HG03139 (cell line): ENCODE results near the gene FOXP2.

Experiments used
- ATAC-seq: cut with Tn5 transposase; IDR thresholded peaks from one replicate; pipeline ENCODE4 v1.9.1; 2021; ENCODE audit not compliant: unreplicated experiment

Gene FOXP2

GRCh38 chr7:114703677-114704076 is 289.1 kb downstream of the FOXP2 start:
- no peak for ATAC-seq

DNA sequence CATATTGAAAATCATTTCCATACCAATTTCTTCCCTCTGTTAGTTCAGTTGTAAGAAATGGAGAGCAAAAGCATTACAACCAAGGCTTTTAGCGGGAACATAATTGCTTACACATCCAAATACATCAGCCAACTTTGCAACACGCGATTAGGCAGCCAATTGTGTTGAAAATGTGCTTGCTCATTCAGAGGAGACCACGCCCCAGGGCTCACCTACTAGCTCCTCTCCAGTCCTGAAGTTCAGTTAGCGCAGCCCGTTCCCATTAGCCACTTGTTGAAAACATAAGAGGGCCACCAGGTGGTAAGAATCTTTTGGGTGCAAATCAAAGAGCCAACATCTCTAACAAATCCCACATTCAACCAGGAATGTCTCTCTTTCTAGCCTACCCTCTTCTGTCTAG is 294.0 kb downstream of the FOXP2 start:
- ATAC-seq = no peak

DNA sequence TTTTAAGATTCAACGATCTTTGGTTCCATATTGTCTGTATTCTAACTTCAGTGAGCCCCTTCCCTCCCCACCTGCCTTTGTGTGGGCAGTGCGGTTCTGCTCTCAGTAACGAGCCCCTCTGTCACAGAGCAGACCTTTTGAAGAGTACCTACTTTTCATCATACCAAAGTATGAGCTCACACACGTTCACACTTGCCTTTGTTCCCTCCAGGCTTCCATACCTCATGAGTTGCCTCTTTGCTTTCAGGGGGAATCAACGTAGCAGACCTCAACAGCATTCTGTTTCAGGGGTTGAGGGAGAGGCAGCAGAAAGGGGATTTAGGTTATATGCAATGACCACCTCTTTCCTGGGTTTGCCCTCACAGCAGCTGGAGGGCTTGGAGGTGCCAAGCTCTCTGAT is 295.9 kb downstream of the FOXP2 start:
- ATAC-seq = no peak

DNA sequence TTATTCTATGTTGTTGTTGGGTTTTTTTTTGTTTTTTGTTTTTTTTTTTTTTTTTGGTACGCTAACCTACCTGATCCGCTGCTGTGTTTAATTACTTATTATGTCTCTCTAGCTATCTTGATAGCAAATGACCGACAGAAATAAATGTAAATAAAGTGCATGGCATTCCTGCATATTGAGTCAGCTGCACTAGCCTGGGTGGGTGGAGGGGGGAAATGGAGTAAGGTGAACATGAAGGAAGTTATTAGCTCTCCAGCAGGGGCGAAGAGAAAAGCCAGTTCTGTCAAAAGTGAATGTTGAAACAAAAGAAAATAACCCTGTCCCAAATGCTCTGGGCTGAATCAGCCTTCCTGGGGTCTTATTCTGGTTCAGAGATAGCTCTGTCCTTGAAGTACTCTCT is 296.6 kb downstream of the FOXP2 start:
- no peak for ATAC-seq

- no peak for ATAC-seq
Observed at GRCh38 chr7:114715907-114716306, 301.3 kb downstream of the FOXP2 start.

- no peak for ATAC-seq
Observed at GRCh38 chr7:114718861-114719260, 304.2 kb downstream of the FOXP2 start.

DNA sequence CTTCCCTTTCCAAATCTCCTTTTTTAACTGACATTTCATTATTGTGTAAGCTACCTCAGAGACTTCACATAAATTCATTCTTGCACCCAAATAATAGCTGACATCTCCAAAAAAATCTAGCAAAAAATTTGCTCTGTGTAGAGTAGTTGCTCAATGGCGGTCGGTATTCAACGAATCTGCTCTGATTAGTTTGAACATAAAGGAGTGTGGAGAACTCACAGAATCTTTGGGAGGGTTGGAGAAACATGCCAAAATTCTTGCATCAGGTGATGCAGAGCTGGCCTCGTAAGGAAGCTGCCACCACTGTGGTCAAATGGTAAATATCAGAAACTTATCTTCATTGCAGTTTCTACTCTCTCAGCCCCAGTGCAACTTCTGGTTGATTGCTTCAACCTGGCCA is 306.1 kb downstream of the FOXP2 start:
- no peak for ATAC-seq

DNA sequence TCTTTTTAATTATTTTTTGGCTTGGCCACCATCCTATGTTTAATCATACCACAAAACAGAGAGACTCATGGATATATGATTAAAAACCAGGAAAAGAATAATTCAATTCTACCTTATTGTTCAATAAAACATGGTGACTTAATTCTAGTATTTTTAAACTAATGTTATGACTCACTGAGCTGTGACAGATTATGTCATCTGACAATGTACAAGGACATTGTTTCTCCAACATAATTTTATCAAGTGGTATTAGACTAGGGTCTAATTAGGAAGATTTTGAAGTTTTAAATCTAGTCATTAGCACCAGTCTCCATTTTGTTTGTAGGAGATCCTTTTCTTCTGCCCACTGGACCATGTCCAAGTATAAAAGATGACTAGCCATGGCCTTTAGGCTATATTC is 307.9 kb downstream of the FOXP2 start:
- no peak for ATAC-seq

GRCh38 chr7:114723308-114723707 is 308.7 kb downstream of the FOXP2 start:
- no peak for ATAC-seq

- ATAC-seq = no peak
Observed at GRCh38 chr7:114740095-114740494, 325.5 kb downstream of the FOXP2 start.

GRCh38 chr7:114740941-114741340 is 326.3 kb downstream of the FOXP2 start:
- ATAC-seq = no peak

GRCh38 chr7:114741911-114742310 is 327.3 kb downstream of the FOXP2 start:
- ATAC-seq = no peak
